HepG2 (cell line): ENCODE results near the gene ADIRF. TPM values are rescaled to one million over a fixed set of nuclear protein-coding genes. Genes with fewer than 3 reads are reported as not detected.
"Not testable (repeated sequence)": the region's sequence is repeated elsewhere in the genome, so short reads cannot be mapped to it uniquely, and the experiment has no call there.

Source experiments
- ATAC-seq: fragments of 200-7000 bp; cut with Tn5 transposase; 3 replicates; pipeline ENCODE4 v1.9.1; 2020; ENCODE audit warnings: mild to moderate bottlenecking, moderate library complexity
- BruUV-seq: library from RNA; stranded (reverse); fragments of 400-500 nt; replicated peaks from 2 replicates; lab custom pipeline; 2021; lab: Mats Ljungman, UMichigan
- CTCF ChIA-PET: fragments of 300-600 bp; formaldehyde crosslinking; extraction: SDS; loops from one replicate; lab custom pipeline; 2021; ENCODE audit warnings: low total read pairs, inconsistent platforms, low intra/inter-chr PET ratio; lab: Yijun Ruan, JAX
- POLR2A ChIA-PET: fragments of 350-600 bp; sonication (Branson Sonifier 250); formaldehyde crosslinking; loops from one replicate; lab custom pipeline; 2020; ENCODE audit warnings: antibody characterized with exemption, inconsistent platforms; lab: Yijun Ruan, JAX
- DNase-seq: peaks from one replicate; pipeline ENCODE4 v3.0.0-alpha.2; 2015; ENCODE audit warnings: low spot score
- FAIRE-seq: peaks from 3 replicates; lab custom pipeline; 2011; peaks lifted over from hg19 to GRCh38; lab: Jason Lieb, UNC
- H2AFZ ChIP-seq: one replicate; pipeline ENCODE4 v1.6.1; 2011; ENCODE audit warnings: low read length, inconsistent platforms
- H3K27ac ChIP-seq: fragments of 300-600 bp; 3 replicates; pipeline ENCODE4 v1.8.0; 2011; ENCODE audit warnings: mixed run types, mild to moderate bottlenecking, mixed read lengths, low read length, inconsistent platforms; ENCODE audit not compliant: insufficient read depth; ENCODE audit errors: extremely low read length
- H3K27me3 ChIP-seq, 2 experiments: fragments of 200-600 bp in 1 of 2; 2 replicates in 1 of 2; 3 replicates in 1 of 2; pipeline versions ENCODE4 v1.6.0 to v1.8.0; 2011; ENCODE audit warnings: low read length in 2 of 2, mild to moderate bottlenecking in 2 of 2, moderate library complexity in 2 of 2, inconsistent platforms in 1 of 2; ENCODE audit not compliant: insufficient read depth in 2 of 2, control insufficient read depth in 1 of 2
- H3K36me3 ChIP-seq, 2 experiments: fragments of 200-600 bp in 1 of 2; replicated peaks in 1 of 2; 2 replicates in 1 of 2; 3 replicates in 1 of 2; pipeline versions ENCODE4 v1.5.1 to v1.8.0; 2011; ENCODE audit warnings: low read length in 2 of 2, inconsistent platforms in 1 of 2; ENCODE audit not compliant: insufficient read depth in 2 of 2, control insufficient read depth in 1 of 2
- H3K4me1 ChIP-seq: 2 replicates; pipeline ENCODE4 v1.5.1; 2012; ENCODE audit warnings: low read length, inconsistent platforms; ENCODE audit not compliant: insufficient read depth
- H3K4me2 ChIP-seq: 2 replicates; pipeline ENCODE4 v1.6.0; 2011; ENCODE audit warnings: low read depth, low read length, inconsistent platforms
- H3K4me3 ChIP-seq, 3 experiments: fragments of 200-600 bp in 1 of 3; sonication (generic), shearing (Covaris generic) in 1 of 3; replicated peaks in 1 of 3; 2 replicates each; pipeline ENCODE4 v1.5.1; 2011 to 2016; ENCODE audit warnings: low read length in 3 of 3, inconsistent platforms in 2 of 3, low read depth in 2 of 3, mild to moderate bottlenecking in 2 of 3, control low read depth in 1 of 3, mixed read lengths in 1 of 3; ENCODE audit not compliant: insufficient read depth in 1 of 3
- H3K79me2 ChIP-seq: one replicate; pipeline ENCODE4 v1.6.1; 2011; ENCODE audit warnings: low read length, inconsistent platforms; ENCODE audit not compliant: insufficient read depth
- H3K9ac ChIP-seq: 2 replicates; pipeline ENCODE4 v1.6.0; 2011; ENCODE audit warnings: mild to moderate bottlenecking, low read depth, low read length, inconsistent platforms; ENCODE audit not compliant: insufficient read depth
- H3K9me3 ChIP-seq: 2 replicates; pipeline ENCODE4 v1.5.1; 2012; ENCODE audit warnings: mild to moderate bottlenecking, low read length
- H4K20me1 ChIP-seq: 2 replicates; pipeline ENCODE4 v1.6.0; 2011; ENCODE audit warnings: inconsistent platforms, mild to moderate bottlenecking, low read length, moderate library complexity; ENCODE audit not compliant: insufficient read depth
- WGBS: methylation state at CpG from one replicate; pipeline ENCODE4 v1.1.6; 2017; ENCODE audit warnings: low lambda C conversion rate; 5-methylcytosine and 5-hydroxymethylcytosine counted together
- in situ Hi-C: cut with HindIII; loops from 2 replicates; pipeline ENCODE4 v1.10.0; 2017; ENCODE audit warnings: low pct_unique_long_range_greater_than_20kb; ENCODE audit not compliant: extremely low pct_ligation_motif_present
- intact Hi-C: fragments of 100-400 bp; cut with micrococcal nuclease; formaldehyde crosslinking; loops from one replicate; pipeline ENCODE4 v1.10.0; 2022; ENCODE audit not compliant: unreplicated experiment
- polyA plus RNA-seq, 8 experiments: library from polyadenylated mRNA; depleted of rRNA in 3 of 8; stranded (reverse) in 7 of 8; unstranded in 1 of 8; fragments of >200 nt; fragmentation: Illumina TruSeq in 4 of 8; extraction: Trizol in 4 of 8; gene quantifications; 2 replicates each; pipeline versions ENCODE4 v1.2.1 to v1.2.3, GENCODE V29; 2011 to 2016; ENCODE audit warnings: low read depth in 4 of 8, missing spikeins in 1 of 8, mixed read lengths in 1 of 8; ENCODE audit not compliant: insufficient read depth in 1 of 8
- total RNA-seq, 5 experiments: library from RNA; depleted of rRNA; stranded (reverse); fragments of >200 nt; fragmentation: Illumina TruSeq; extraction: Trizol; gene quantifications; 2 replicates each; pipeline ENCODE4 v1.2.3, GENCODE V29; 2016; ENCODE audit warnings: low read depth in 1 of 5

The ADIRF gene
- total and polyA plus RNA-seq, 2 of the 13 experiments (the other 11 are each of a cell fraction or from before 2014, with no cell fraction given) = 0.13 to 0.40 TPM

DNA sequence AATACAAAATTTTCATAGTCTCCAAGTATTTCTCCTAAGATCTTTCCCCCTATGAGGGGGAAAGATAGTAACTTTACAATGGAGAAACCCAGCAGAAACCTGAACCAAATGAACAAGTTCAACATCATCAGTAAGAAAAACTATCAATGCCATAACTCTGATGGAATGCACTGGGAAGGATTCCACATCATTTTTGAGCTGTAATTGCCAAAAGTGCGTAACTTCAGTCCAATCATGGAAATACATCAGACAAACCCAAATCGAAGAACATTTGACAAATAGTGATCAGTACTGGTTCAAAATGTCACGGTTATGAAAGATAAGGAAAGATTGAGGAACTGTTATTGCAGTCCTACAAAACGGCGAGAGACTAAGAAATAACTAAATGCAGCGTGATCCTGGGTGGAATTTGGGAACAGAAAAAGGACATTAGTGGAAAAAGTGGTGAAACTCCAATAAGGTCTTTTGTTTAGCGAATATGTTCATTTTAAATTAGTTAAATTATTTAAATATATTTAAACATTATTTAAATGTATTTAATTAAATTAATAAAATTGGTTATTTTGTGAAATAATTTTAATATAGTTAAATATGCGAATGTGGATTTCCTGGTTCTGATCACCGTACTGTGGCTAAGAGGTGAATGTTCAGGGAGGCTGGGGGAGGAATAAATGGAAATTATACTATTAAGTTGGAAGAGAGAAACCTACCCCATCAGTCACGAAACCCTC is 46.9 kb downstream of the ADIRF start:
- DNase-seq, in situ Hi-C loops, FAIRE-seq, H3K9ac ChIP-seq, H4K20me1 ChIP-seq, H3K27ac ChIP-seq, ATAC-seq, H3K79me2 ChIP-seq, POLR2A ChIA-PET, H2AFZ ChIP-seq, H3K9me3 ChIP-seq, H3K27me3 ChIP-seq, BruUV-seq, H3K4me1 ChIP-seq, H3K36me3 ChIP-seq, intact Hi-C loops, CTCF ChIA-PET, H3K4me3 ChIP-seq, H3K4me2 ChIP-seq: not testable (repeated sequence)
- WGBS = 66% methylated on average over 10 of the region's 10 CpGs

DNA sequence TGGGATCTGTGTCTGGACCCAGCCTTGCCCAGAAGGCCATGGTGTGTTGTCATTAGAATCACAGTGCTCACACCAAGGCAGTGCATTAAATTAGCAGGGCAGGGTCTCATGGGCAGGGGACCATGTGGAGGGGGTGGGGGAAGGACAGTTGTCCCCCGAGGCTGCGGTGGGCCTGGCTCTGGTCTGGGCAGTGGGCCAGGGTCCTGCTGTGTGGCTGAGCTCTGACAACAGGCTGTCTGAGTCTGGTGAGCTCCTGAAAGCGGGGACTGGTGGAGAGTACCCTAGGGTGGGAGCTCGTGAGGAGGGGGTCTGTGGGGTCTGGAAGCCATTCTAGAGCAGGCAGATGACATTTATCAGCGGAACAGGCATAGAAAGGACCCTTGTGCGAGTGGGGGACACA is 49.8 kb downstream of the ADIRF start:
- WGBS = 30% methylated on average over 4 of the region's 6 CpGs
- H3K79me2 ChIP-seq, POLR2A ChIA-PET, intact Hi-C loops, CTCF ChIA-PET, H3K27ac ChIP-seq, H3K9me3 ChIP-seq, in situ Hi-C loops, H4K20me1 ChIP-seq, DNase-seq, H3K27me3 ChIP-seq, H3K4me3 ChIP-seq, ATAC-seq, H2AFZ ChIP-seq, BruUV-seq, H3K36me3 ChIP-seq, H3K4me2 ChIP-seq, H3K4me1 ChIP-seq, FAIRE-seq, H3K9ac ChIP-seq: not testable (repeated sequence)
